Fibroblast of the aortic adventitia (primary cell): ENCODE results near the gene FSTL1. TPM values are rescaled to one million over a fixed set of nuclear protein-coding genes. Genes with fewer than 3 reads are reported as not detected.

Source experiments
- DNase-seq: peaks from one replicate; pipeline ENCODE4 v3.0.0-alpha.2; 2010; ENCODE audit warnings: low read depth
- H3K4me3 ChIP-seq: 2 replicates; pipeline ENCODE4 v1.5.1; 2011; ENCODE audit warnings: low read depth, mild to moderate bottlenecking, control low read depth, low read length, moderate library complexity
- CTCF ChIP-seq: IDR thresholded peaks from 2 replicates; pipeline ENCODE4 v1.5.1; 2011; ENCODE audit warnings: mild to moderate bottlenecking, low read length, control low read depth, inconsistent platforms; ENCODE audit not compliant: insufficient read depth
- total RNA-seq: library from RNA; depleted of rRNA; stranded (reverse); fragments of >200 nt; gene quantifications from 2 replicates; pipeline ENCODE4 v1.2.3, GENCODE V29; 2012; ENCODE audit warnings: low replicate concordance

Gene FSTL1
- total RNA-seq, 1 donor = 765 TPM

DNA sequence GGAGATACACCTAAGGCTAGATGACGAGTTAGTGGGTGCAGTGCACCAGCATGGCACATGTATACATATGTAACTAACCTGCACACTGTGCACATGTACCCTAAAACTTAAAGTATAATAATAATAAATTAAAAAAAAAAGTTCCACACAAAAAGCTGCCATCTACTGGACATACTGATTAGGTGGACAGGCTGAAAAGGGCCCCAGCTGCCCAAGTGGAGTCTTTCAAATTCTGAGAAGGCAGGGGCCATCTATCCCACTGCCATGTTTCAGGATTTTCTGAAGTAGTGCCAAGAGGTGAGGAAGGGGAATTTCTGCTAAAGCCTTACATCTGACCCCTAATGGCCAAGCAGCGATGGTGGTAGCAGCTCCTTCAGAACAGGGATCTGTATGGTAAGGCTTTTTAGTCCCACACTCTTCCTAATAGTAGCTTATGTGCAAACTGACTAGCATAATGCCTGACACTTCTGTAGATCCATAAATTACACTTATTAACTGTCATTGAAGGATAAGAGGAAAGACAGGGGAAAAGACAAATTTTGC lies 7.7 kb downstream of the FSTL1 start:
- no peak overlapping the region for H3K4me3 ChIP-seq
- TF ChIP-seq CTCF = peak; percentile 37
- DNase-seq = no peak

DNA sequence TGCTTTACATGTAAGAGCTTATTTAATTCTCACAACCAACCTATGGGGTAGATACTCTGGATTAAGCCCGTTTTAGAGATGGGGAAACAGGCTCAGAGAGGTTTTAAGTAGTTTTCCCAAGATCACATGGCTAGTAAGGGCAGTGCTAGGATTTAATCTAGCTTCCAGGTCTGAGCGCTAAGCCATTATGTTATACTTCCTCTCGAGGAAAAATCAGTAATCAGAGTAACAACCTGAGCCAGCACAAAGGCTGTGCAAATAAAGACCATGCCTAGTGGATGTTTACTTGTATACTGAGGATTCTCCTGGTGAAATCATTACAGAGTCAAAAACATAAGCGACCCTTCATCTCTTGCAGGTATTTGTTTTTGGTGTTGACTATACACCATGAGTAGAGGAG lies 9.0 kb downstream of the FSTL1 start:
- H3K4me3 ChIP-seq = no peak overlapping the region
- no peak for DNase-seq
- TF ChIP-seq CTCF = no peak

GRCh38 chr3:120440762-120441161 lies 10.0 kb downstream of the FSTL1 start:
- DNase-seq = no peak
- H3K4me3 ChIP-seq = no peak overlapping the region
- TF ChIP-seq CTCF = no peak

- no peak for DNase-seq
- H3K4me3 ChIP-seq = no peak overlapping the region
- no peak for TF ChIP-seq CTCF
These were observed 10.6 kb downstream of the FSTL1 start for GRCh38 chr3:120440001-120440703.

- H3K4me3 ChIP-seq = peak overlapping the region; percentile 22
- TF ChIP-seq CTCF = no peak
- peak; percentile 95 for DNase-seq
These were observed 12.0 kb downstream of the FSTL1 start for GRCh38 chr3:120438665-120439370.

DNA sequence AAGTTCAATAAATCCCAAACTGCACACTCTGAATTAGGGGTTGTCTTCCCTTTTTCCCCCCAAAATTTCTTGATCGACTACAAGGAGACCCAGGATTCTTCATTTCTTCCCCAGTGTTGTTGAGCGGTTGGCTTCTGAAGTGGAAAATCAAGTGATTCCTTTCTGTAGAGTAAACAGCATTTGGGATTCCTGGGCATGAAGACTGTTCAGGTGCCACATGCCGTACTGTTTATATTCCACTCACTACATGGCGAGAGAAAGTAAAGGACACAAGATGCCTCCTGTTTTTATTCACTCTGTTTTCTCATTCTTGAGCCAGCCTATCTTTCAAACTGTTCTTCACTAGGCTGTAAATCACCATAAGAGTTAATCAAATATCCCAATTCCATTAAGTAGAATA lies 12.6 kb downstream of the FSTL1 start:
- DNase-seq = no peak
- TF ChIP-seq CTCF = no peak
- H3K4me3 ChIP-seq = no peak overlapping the region
